H1 (cell line): Measurements from ENCODE around the gene NEU4. TPM values are rescaled to one million over a fixed set of nuclear protein-coding genes. Genes with fewer than 3 reads are reported as not detected.
"Not testable (repeated sequence)": the region's sequence is repeated elsewhere in the genome, so short reads cannot be mapped to it uniquely, and the experiment has no call there.

ENCODE experiments used
- CTCF ChIA-PET: fragments of 300-600 bp; sonication (Branson Sonifier 250); formaldehyde crosslinking; loops from one replicate; lab custom pipeline; 2021; ENCODE audit not compliant: partially characterized antibody; lab: Charles Lee
- POLR2A ChIA-PET: fragments of 300-600 bp; sonication (Branson Sonifier 250); formaldehyde crosslinking; loops from one replicate; lab custom pipeline; 2021; ENCODE audit warnings: inconsistent platforms; ENCODE audit not compliant: partially characterized antibody; lab: Charles Lee
- DNase-seq, 2 experiments: peaks; one replicate each; pipeline versions ENCODE4 v3.0.0 to v3.0.0-alpha.2; 2010 to 2022; ENCODE audit warnings: low spot score in 2 of 2, low read depth in 1 of 2, mixed read lengths in 1 of 2
- FAIRE-seq: peaks from 2 replicates; lab custom pipeline; 2011; peaks lifted over from hg19 to GRCh38; lab: Jason Lieb, UNC
- H2AFZ ChIP-seq: 2 replicates; pipeline ENCODE4 v1.8.1; 2012; ENCODE audit warnings: low read length, inconsistent platforms
- H2AK5ac ChIP-seq: 2 replicates; pipeline ENCODE4 v1.6.1; 2013; ENCODE audit warnings: low read depth, low read length
- H2BK120ac ChIP-seq: replicated peaks from 2 replicates; pipeline ENCODE3; 2013; ENCODE audit warnings: low read depth, low read length, inconsistent platforms
- H2BK12ac ChIP-seq: 2 replicates; pipeline ENCODE4 v1.6.1; 2013; ENCODE audit warnings: low read depth, low read length
- H2BK15ac ChIP-seq: 2 replicates; pipeline ENCODE4 v1.6.1; 2013; ENCODE audit warnings: low read length
- H2BK20ac ChIP-seq: 2 replicates; pipeline ENCODE4 v1.6.1; 2013; ENCODE audit warnings: low read length
- H2BK5ac ChIP-seq: 2 replicates; pipeline ENCODE4 v1.6.1; 2013; ENCODE audit warnings: low read depth, low read length
- H3K14ac ChIP-seq: 2 replicates; pipeline ENCODE4 v1.6.1; 2013; ENCODE audit warnings: inconsistent platforms; ENCODE audit not compliant: insufficient read length
- H3K18ac ChIP-seq: 2 replicates; pipeline ENCODE4 v1.6.1; 2013; ENCODE audit warnings: low read length; ENCODE audit errors: extremely low read depth
- H3K23ac ChIP-seq: 2 replicates; pipeline ENCODE4 v1.6.1; 2013; ENCODE audit warnings: inconsistent platforms; ENCODE audit not compliant: insufficient read length
- H3K23me2 ChIP-seq: 2 replicates; pipeline ENCODE4 v1.6.1; 2013; ENCODE audit warnings: low read depth, low read length
- H3K27ac ChIP-seq: 2 replicates; pipeline ENCODE4 v1.6.1; 2011; ENCODE audit warnings: low read depth, low read length, inconsistent platforms
- H3K27me3 ChIP-seq, 4 experiments: replicated peaks in 1 of 4; 1 replicate in 1 of 4; 2 replicates in 3 of 4; pipeline versions ENCODE4 v1.6.1 to v1.8.1; 2011 to 2013; ENCODE audit warnings: low read length in 3 of 4, mild to moderate bottlenecking in 3 of 4, inconsistent platforms in 2 of 4, mixed read lengths in 2 of 4, moderate library complexity in 1 of 4; ENCODE audit not compliant: control insufficient read depth in 3 of 4, insufficient read depth in 3 of 4; ENCODE audit errors: extremely low read depth in 1 of 4
- H3K36me3 ChIP-seq, 4 experiments: 2 replicates each; pipeline versions ENCODE4 v1.6.1 to v1.8.1; 2011 to 2013; ENCODE audit warnings: mild to moderate bottlenecking in 4 of 4, low read length in 3 of 4, moderate library complexity in 2 of 4, control low read depth in 1 of 4, inconsistent platforms in 1 of 4; ENCODE audit not compliant: insufficient read depth in 4 of 4, control insufficient read depth in 2 of 4
- H3K4ac ChIP-seq: replicated peaks from 2 replicates; pipeline ENCODE3; 2013; ENCODE audit warnings: low read length, low read depth, mixed read lengths, inconsistent platforms; ENCODE audit not compliant: insufficient read length
- H3K4me1 ChIP-seq, 4 experiments: replicated peaks in 1 of 4; 1 replicate in 1 of 4; 2 replicates in 3 of 4; pipeline versions ENCODE4 v1.6.1 to v1.8.1; 2011 to 2013; ENCODE audit warnings: low read length in 3 of 4, inconsistent platforms in 2 of 4, mixed read lengths in 1 of 4; ENCODE audit not compliant: insufficient read depth in 4 of 4, control insufficient read depth in 3 of 4
- H3K4me2 ChIP-seq, 2 experiments: 2 replicates each; pipeline versions ENCODE4 v1.6.1 to v1.8.1; 2011 to 2013; ENCODE audit warnings: low read depth in 2 of 2, low read length in 2 of 2, control low read depth in 1 of 2, inconsistent platforms in 1 of 2, mild to moderate bottlenecking in 1 of 2; ENCODE audit not compliant: insufficient read depth in 1 of 2
- H3K4me3 ChIP-seq, 4 experiments: fragments of 200-600, 300-600 bp in 1 of 4; sonication (generic), shearing (Covaris generic), sonication (Bioruptor Twin) in 1 of 4; 2 replicates each; pipeline versions ENCODE4 v1.5.1 to v1.8.1; 2011 to 2016; ENCODE audit warnings: low read length in 4 of 4, low read depth in 3 of 4, control low read depth in 2 of 4, inconsistent platforms in 2 of 4, mild to moderate bottlenecking in 2 of 4, mixed read lengths in 1 of 4, moderate library complexity in 1 of 4; ENCODE audit not compliant: insufficient read depth in 2 of 4; ENCODE audit errors: extremely low read depth in 1 of 4
- H3K56ac ChIP-seq: replicated peaks from 2 replicates; pipeline ENCODE3; 2013; ENCODE audit warnings: low read depth, mild to moderate bottlenecking, mixed read lengths, low read length, inconsistent platforms; ENCODE audit not compliant: insufficient read length
- H3K79me1 ChIP-seq: 2 replicates; pipeline ENCODE4 v1.6.1; 2013; ENCODE audit warnings: low read depth, low read length, control low read depth
- H3K79me2 ChIP-seq, 2 experiments: 2 replicates each; pipeline versions ENCODE4 v1.6.1 to v1.8.1; 2012 to 2013; ENCODE audit warnings: low read length in 2 of 2, mild to moderate bottlenecking in 2 of 2, inconsistent platforms in 1 of 2; ENCODE audit not compliant: insufficient read depth in 2 of 2, control insufficient read depth in 1 of 2
- H3K9ac ChIP-seq, 4 experiments: replicated peaks in 1 of 4; 1 replicate in 1 of 4; 2 replicates in 3 of 4; pipeline versions ENCODE4 v1.6.1 to v1.8.1; 2011 to 2013; ENCODE audit warnings: low read depth in 3 of 4, low read length in 3 of 4, control low read depth in 2 of 4, mild to moderate bottlenecking in 2 of 4, moderate library complexity in 2 of 4, inconsistent platforms in 1 of 4; ENCODE audit errors: extremely low read depth in 1 of 4
- H3K9me3 ChIP-seq, 2 experiments: 2 replicates each; pipeline versions ENCODE4 v1.6.1 to v1.8.1; 2012 to 2013; ENCODE audit warnings: mild to moderate bottlenecking in 2 of 2, moderate library complexity in 2 of 2, control low read depth in 1 of 2, inconsistent platforms in 1 of 2, low read depth in 1 of 2, low read length in 1 of 2, mixed read lengths in 1 of 2; ENCODE audit not compliant: insufficient read depth in 2 of 2
- H4K20me1 ChIP-seq, 2 experiments: replicated peaks in 1 of 2; 2 replicates each; pipeline versions ENCODE3 to v1.8.1; 2011 to 2013; ENCODE audit warnings: inconsistent platforms in 2 of 2, low read length in 2 of 2, mild to moderate bottlenecking in 1 of 2; ENCODE audit not compliant: insufficient read depth in 2 of 2, control insufficient read depth in 1 of 2
- H4K5ac ChIP-seq: 2 replicates; pipeline ENCODE4 v1.6.1; 2013; ENCODE audit warnings: low read length, low read depth, mixed read lengths, inconsistent platforms; ENCODE audit not compliant: insufficient read length
- H4K8ac ChIP-seq: 2 replicates; pipeline ENCODE4 v1.8.0; 2013; ENCODE audit warnings: mild to moderate bottlenecking, moderate library complexity, low read length, inconsistent platforms; ENCODE audit not compliant: insufficient read depth; ENCODE audit errors: extremely low read depth
- H4K91ac ChIP-seq: replicated peaks from 2 replicates; pipeline ENCODE3; 2013; ENCODE audit warnings: low read length, mixed read lengths, inconsistent platforms; ENCODE audit not compliant: insufficient read length
- EGR1 ChIP-seq: IDR thresholded peaks from 2 replicates; pipeline ENCODE4 v1.6.1; 2011; ENCODE audit warnings: low read depth, low read length, borderline replicate concordance
- HDAC2 ChIP-seq, 2 experiments: fragments of 300-600 bp in 1 of 2; sonication (generic) in 1 of 2; IDR thresholded peaks; 2 replicates each; pipeline ENCODE4 v1.6.1; 2011 to 2012; ENCODE audit warnings: low read depth in 2 of 2, low read length in 2 of 2, mild to moderate bottlenecking in 2 of 2, moderate library complexity in 2 of 2, borderline replicate concordance in 1 of 2, inconsistent platforms in 1 of 2
- KDM4A ChIP-seq: IDR thresholded peaks from one replicate; pipeline ENCODE4 v1.7.1; 2012; ENCODE audit warnings: low read depth, mild to moderate bottlenecking, moderate library complexity, low read length, inconsistent platforms; ENCODE audit not compliant: severe bottlenecking
- NRF1 ChIP-seq: IDR thresholded peaks from 2 replicates; pipeline ENCODE4 v1.6.1; 2011; ENCODE audit warnings: mild to moderate bottlenecking, low read depth, low read length, improper control_type of control experiment
- POLR2AphosphoS5 ChIP-seq: IDR thresholded peaks from 2 replicates; pipeline ENCODE4 v1.6.1; 2011; ENCODE audit warnings: low read depth, low read length
- SAP30 ChIP-seq: fragments of 300-600 bp; sonication (generic); IDR thresholded peaks from 2 replicates; pipeline ENCODE4 v1.7.1; 2012; ENCODE audit warnings: low read length, moderate library complexity, mild to moderate bottlenecking, inconsistent platforms; ENCODE audit not compliant: insufficient read depth, insufficient replicate concordance
- TEAD4 ChIP-seq: IDR thresholded peaks from 2 replicates; pipeline ENCODE4 v1.6.1; 2012; ENCODE audit warnings: low read depth, low read length, inconsistent platforms, mixed read lengths
- USF2 ChIP-seq: IDR thresholded peaks from 2 replicates; pipeline ENCODE4 v1.6.1; 2011; ENCODE audit warnings: low read length, improper control_type of control experiment
- WGBS, 2 experiments: shearing (Covaris generic) in 1 of 2; methylation state at CpG; one replicate each; pipeline versions ENCODE4 v1.1.6 to v1.1.7; 2013 to 2015; ENCODE audit warnings: low lambda C conversion rate in 2 of 2, mixed read lengths in 2 of 2, inconsistent platforms in 1 of 2, low coverage in 1 of 2, missing lambda C conversion rate in 1 of 2; ENCODE audit not compliant: insufficient replicate concordance in 2 of 2, insufficient coverage in 1 of 2, insufficient read length in 1 of 2; ENCODE audit errors: extremely low coverage in 1 of 2, missing lambda C conversion rate in 1 of 2; 5-methylcytosine and 5-hydroxymethylcytosine counted together
- polyA plus RNA-seq, 7 experiments: library from polyadenylated mRNA; depleted of rRNA in 3 of 7; stranded (reverse) in 5 of 7; unstranded in 2 of 7; fragments of >200 nt in 5 of 7; fragments of 200-250 nt in 2 of 7; gene quantifications; 1 replicate in 5 of 7; 2 replicates in 1 of 7; 4 replicates in 1 of 7; pipeline versions ENCODE4 v1.2.1 to v1.2.3, GENCODE V29; 2011 to 2013; ENCODE audit warnings: missing spikeins in 2 of 7, mixed read lengths in 2 of 7
- total RNA-seq: library from RNA; stranded (reverse); fragmentation: NEBNext Ultra II Directional; extraction: Animal tissue kit (Norgen Biotek cat#: 25700); gene quantifications from 2 replicates; pipeline ENCODE4 v1.2.1, GENCODE V29; 2021

NEU4 gene
- total and polyA plus RNA-seq, 2 of the 8 experiments (the other 6 are each of a cell fraction or from before 2014, with no cell fraction given): 0.32 to 0.50 TPM

- TF ChIP-seq NRF1 (no peak), TEAD4 (no peak), EGR1 (no peak), KDM4A (no peak), POLR2AphosphoS5 (no peak), SAP30 (no peak), HDAC2 (IDR thresholded peaks at IDR 0.05; ENCODE audit: borderline replicate concordance in 1 of 2, low read depth in 2 of 2, low read length in 2 of 2) (no peak), USF2 (no peak)
Observed at GRCh38 chr2:241818943-241819270, 9.9 kb downstream of the NEU4 start (continued).

- H3K23ac ChIP-seq, CTCF ChIA-PET, H3K23me2 ChIP-seq, H2AFZ ChIP-seq, H3K27ac ChIP-seq, H3K79me1 ChIP-seq, H3K27me3 ChIP-seq, H2BK15ac ChIP-seq, H3K4me2 ChIP-seq, H3K56ac ChIP-seq, H3K79me2 ChIP-seq, DNase-seq, H4K91ac ChIP-seq, H3K4ac ChIP-seq, H4K20me1 ChIP-seq, H2BK20ac ChIP-seq, H2BK120ac ChIP-seq, H3K9me3 ChIP-seq, H3K4me3 ChIP-seq, H3K14ac ChIP-seq, H3K36me3 ChIP-seq, H4K5ac ChIP-seq, FAIRE-seq, H3K9ac ChIP-seq, H3K18ac ChIP-seq, H3K4me1 ChIP-seq: not testable (repeated sequence)
- Histone ChIP-seq H4K8ac (peak overlapping the region; percentile 35; the same call in 1 of the 2 replicates), H2BK5ac (peak overlapping the region; percentile 66; the same call in 1 of the 2 replicates), H2BK12ac (0 out of 2 replicates have a peak overlapping the region, but pooled peaks have one; percentile 9), H2AK5ac (0 out of 2 replicates have a peak overlapping the region, but pooled peaks have one; percentile 65)
- POLR2A ChIA-PET: interaction anchor here (0.7 to 1.4 kb wide), 2 partner anchors 16 to 24 kb away, joined by 3 read pairs; no protein-coding TSS in a partner anchor
- WGBS, 2 experiments: 85% methylated on average over 27 of the region's 27 CpGs; no CpG with 5 or more reads in 1 of the 2 experiments
Observed at GRCh38 chr2:241819947-241820624, 11.1 kb downstream of the NEU4 start.
